Forelimb muscle (tissue), 1 donor: ENCODE measurements around the gene SCRN2. TPM values are rescaled to one million over a fixed set of nuclear protein-coding genes. Genes with fewer than 3 reads are reported as not detected.

Experiments
- DNase-seq: peaks from one replicate; pipeline ENCODE4 v3.0.0-alpha.2; 2013; ENCODE audit warnings: low read depth
- polyA plus RNA-seq: library from polyadenylated mRNA; unstranded; fragments of 120-200 nt; gene quantifications from one replicate; pipeline ENCODE4 v1.2.1, GENCODE V29; 2013; ENCODE audit not compliant: insufficient read length

SCRN2 gene
- 26.0 TPM for polyA plus RNA-seq

DNA sequence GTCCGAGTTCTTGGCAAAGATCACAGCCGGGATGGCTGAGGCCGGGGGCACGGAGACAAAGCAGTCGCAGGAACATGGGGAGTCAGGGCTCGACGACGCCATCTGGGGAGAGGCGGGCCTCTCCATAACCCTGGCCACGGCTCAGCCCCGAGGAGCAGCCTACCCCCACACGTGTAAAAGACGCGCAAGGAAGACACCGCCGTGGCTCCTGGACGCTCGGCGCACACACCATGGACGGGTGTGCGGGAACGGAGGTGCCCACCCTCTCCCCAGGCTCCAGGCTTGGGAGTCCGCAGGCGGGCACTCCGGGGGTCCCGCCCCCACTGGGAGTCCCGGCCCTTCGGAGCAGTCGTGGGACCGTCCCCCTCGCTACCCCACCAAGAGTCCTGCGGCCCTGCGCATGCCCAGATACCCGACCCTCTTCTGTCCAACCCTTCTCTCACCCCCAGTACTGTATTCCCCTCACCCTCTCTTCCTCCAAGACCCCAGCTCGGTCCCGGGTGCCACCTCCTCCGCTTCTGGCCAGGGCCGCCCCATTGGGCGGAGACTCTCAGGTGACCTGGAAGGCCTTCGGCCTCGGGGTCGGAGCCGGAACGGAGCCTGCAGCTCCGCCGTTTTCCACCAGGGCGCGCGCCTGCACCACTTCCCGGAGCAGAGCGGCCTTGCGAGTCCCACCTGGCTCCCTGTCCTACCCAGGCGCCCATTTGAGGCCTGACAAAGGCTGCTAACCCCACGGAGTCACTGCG, at the start of gene SCRN2:
SCRN2 (minus strand) TSS at position 532 of the 746 bp plus-strand sequence; CDS start at position 102, 430 bp downstream.
- DNase-seq: no peak

GRCh38 chr17:47889734-47890529, 48.9 kb upstream of the SCRN2 start:
- peak; percentile 32 for DNase-seq

GRCh38 chr17:47888293-47888692, 47.2 kb upstream of the SCRN2 start:
- no peak for DNase-seq

DNA sequence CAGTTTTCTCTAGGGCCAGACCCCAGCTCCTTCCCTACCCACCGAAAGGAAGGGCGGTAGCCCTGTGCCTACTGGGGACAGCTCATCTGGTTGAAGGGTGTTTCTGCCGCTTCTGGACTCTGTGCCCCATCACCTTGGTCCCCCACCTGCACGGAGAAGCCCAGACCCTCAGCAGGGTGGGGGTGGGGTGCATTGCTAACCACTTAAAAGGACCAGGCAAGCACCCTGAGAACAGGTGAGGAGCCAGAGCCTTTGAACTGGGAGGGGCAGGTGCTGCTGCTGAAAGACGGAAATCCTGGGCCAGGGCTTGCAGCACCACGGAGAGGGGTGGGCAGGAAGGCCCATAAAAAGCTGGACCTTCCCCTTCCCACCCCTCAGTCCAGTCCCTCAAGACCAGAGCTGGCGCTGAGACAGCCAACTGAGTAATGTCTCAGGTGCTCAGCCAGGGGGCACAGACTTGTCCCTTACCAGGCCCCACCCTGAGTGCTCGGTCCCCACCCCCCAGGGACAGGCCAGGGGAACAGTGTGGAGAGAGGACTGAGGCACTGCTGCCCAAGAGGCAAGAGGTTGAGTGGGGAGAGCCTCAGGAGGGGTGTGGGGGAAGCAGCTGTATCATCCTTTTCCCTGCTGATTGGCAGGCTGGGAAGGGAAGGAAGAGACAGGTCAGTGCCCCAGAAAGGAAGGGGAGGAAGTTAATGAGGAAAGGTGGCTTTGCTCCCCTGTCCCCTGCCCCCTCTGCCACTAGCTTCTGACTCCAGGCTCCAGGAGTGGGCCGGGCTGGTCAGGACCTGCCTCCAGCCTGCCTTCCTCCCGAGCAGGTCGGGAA, 44.0 kb upstream of the SCRN2 start:
- DNase-seq: no peak

DNA sequence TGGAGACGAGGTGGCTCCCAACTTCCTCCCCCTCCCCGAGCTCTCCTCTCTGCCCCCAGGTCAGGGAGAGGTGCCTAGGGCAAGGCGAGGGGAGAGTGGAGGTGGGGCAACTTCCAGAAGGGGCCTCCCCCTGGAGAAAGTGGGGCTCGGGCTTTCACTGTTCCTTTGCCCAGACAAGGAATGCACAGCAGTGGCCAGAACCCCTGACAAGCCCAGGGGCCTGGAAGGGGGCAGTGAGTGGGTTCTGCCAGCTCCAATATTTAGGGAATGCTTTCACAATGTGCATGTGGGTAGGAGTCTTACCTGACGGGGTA, 43.3 kb upstream of the SCRN2 start:
- no peak for DNase-seq

- DNase-seq: no peak
These were observed 42.7 kb upstream of the SCRN2 start for GRCh38 chr17:47883589-47884426.

DNA sequence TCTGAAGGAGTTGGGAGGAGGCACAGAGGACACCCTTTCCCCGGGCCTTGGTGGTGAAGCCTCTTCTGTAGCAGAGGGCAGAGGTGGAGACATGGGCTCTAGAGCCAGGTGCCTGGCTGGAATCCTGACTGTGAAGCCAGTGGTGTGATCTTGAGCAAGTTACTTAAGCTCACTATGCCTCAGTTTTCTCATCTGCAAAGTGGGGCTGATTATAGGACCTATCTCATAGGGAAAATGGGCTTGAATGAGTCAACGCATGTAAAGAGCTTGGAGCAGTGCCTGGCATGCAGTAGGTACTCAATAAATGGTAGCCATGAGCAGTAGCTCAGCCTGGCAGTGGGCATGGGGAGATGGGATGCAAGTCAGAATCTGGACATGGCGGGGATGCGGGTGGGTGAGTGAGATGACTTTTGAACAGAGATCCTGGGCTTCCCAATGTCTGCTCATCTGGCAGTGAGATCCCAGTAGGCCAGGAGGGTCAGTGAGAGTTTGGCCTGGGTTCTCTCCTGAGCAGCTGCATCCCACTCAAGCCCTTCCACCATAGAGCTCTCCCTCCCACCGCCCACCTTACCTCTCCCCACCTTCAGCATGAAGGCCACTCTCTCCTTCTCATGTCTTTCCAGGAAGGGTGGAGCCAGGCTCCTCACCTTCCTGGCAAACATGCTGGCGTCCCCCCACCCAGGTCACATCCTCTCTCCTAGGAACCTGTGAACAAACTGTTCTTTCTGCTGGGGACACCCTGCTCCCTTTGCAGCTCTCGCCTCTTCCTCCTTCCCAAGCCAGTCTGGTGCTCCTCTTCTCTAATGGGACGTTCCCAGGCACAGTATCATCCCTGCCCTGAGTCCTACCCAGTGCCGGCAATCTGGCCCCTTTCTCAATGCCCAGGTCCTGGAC, 41.9 kb upstream of the SCRN2 start:
- no peak for DNase-seq

- DNase-seq: no peak
These were observed 41.2 kb upstream of the SCRN2 start for GRCh38 chr17:47882247-47882646.

DNA sequence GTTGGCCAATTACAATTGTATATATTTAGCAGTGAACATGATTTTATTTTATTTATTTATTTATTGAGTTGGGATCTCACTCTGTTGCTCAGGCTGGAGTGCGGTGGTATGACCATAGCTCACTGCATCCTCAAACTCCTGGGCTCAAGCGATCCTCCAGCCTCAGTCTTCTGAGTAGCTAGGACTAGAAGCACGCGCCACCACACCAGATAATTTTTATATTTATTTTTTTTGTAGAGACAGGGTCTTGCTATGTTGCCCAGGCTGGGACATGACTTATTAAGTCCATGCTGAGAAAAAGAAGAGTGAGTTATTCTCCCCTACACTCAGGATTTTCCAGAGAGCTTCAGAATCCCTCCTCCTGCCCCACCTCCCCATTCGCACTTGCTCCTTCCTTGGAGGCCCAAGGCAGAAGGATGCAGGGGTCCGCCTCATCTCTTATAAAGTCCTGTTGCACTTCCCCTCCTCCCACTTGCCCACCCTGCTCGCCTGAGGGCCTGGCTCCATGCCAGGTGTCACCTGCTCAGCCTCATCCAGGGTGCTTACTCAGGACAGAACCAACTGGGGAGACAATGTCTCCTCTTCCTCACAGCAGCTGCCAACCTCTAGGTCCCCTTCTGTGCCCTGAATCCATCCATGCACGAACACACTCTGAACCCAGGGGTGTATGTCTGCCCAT, 38.8 kb upstream of the SCRN2 start:
- no peak for DNase-seq

DNA sequence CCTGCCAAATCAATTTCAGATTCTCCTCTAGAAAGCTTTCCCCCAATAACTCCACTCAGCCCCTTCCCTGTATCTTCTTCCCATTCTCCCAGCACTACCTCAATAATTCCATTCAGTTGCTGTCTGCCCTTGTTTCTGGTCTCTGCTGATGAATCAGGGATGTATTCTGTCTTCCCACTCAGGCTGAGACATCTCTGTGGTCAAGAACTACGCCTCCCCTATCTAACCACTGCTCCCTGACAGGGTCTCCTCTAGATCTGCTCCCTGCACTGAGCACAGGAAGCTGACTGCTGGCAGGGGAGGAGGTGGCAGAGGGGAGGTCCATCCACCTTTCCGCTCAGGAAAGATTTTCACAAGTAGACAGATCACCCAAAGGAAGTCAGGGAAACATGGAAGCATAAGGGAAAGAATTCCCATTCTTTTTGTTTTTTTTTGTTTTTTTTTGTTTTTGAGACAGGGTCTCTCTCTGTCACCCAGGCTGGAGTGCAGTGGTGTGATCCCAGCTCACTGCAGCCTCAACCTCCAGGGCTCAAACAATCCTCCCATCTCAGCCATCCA, 38.0 kb upstream of the SCRN2 start:
- no peak for DNase-seq

DNA sequence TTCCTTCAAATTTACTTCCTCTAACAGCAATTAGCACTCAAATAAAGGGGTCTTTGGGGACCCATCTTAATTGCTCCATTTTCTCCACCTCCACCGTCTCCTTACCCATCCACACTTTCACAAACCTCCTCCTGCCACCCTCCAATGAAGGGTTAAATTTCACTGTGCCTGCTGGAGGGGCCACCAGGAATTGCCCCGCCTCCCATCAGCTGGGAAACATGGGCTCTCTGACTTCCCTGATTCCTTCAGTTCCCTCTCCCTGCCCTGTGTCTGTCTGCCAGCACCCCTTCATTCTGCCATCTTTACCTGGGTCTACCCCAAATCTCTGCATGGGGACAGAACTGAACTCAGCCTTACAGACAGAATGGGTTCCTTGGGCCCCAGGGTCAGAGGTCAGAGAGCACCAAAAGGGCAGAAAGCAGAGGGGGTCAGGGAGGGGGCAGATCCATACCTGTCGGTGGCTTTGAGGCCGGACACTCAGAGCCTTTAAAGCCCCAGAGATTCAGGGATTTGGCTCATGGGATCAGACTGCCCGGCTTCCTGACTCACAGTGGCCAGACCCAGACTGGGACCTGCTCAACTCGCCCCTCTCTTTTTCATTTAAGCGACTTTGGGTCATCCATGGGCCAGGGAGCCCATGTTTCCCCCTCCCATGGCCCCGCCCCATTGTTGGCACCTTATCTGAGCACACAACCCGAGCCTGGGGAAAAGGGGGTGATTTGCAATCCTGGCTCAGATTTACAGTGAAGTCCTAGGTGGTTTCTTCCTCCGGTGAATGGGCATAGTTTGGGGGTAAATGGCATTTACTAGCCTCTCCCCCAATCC, 37.3 kb upstream of the SCRN2 start:
- DNase-seq: no peak

DNA sequence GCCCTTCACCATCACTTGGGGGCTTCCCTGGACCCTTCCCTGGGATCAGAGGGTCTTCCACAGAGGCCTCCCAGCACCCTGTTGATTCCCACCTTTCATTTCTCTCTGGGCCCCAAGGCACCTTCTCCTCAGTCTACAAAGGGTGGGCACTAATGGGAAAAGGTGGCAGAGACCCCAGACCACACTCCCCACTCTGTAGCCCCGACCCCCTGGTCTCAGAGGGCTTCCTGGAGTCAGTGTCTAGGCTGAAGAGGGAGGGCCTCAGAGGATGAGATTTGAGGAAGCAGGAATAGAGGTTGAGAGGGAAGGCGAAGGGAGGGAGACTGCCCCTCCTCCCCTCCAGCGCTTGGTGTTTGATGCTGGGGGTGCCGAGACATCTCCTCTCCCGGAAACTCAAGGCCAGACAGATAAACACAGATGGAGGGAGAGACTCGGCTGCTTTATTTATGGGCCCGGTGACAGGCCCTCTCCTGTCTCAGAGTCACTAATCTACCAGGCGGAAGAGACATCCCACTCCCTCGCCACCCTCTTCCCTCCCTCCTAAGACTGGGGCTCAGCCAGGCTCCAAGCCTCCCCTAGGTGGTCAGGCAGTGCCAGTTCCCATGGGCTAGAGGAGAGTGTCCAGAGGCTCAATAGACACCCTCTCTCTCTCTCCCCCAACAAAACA, 36.4 kb upstream of the SCRN2 start:
- no peak for DNase-seq

DNA sequence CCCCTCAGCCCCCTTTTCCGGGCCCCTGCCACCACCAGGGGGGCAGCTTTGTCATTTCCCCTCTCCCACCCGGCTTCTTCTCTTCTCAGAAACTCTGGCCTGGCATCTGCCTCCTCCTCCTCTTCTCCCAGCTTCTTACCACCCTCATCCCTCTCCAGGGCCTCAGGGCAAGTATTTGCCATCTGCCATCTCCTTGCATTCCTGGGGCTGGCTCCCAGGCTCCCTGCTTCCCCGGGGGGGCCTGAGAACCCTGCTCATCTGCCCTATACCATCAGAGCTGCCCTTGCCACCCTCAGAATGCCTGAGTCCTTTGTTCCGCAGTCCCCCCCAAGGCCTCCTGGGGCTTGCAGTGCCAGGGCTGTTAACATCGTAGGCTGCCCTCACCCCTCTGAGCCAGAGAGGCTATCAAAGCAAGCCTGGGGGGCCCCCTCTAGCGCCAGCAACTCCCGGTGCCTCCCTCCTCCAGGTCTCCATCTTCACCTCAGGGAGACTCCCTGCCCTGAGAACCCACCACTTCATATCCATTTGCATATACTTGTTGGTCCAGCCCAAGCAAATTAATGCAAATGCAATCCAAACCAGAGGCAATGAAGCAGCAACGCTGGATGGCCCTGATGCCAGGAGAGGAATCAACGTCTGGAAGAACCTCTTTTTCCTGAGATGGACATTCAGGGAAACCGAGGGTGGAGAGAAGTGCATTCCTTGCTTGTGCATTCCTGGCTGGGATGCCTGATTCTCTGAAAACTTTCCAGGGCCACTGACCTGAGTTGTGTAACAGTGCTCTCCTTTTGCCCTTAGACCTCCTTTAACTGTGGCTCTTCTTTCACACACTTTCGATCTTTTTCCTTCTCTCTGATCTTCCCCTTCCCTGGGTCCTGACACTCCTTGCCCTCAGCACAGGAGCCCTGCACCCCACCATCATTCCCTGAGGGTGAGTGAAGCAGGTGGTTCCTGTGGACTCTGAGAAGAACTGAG, 34.2 kb upstream of the SCRN2 start:
- DNase-seq: no peak

- no peak for DNase-seq
These were observed 32.4 kb upstream of the SCRN2 start for GRCh38 chr17:47873200-47874090.

- DNase-seq: no peak
These were observed 31.6 kb upstream of the SCRN2 start for GRCh38 chr17:47872651-47873161.
